Panc1 (cell line): Measurements from ENCODE around the gene STUB1. TPM values are rescaled to one million over a fixed set of nuclear protein-coding genes. Genes with fewer than 3 reads are reported as not detected.

ENCODE experiments used
- ATAC-seq: fragments of 200-7000 bp; cut with Tn5 transposase; 2 replicates; pipeline ENCODE4 v1.9.1; 2020; ENCODE audit warnings: mild to moderate bottlenecking, moderate library complexity
- BruUV-seq: library from RNA; stranded (reverse); fragments of 400-500 nt; replicated peaks from 2 replicates; lab custom pipeline; 2021; lab: Mats Ljungman, UMichigan
- CTCF ChIA-PET: fragments of 300-600 bp; sonication (Branson Sonifier 250); formaldehyde crosslinking; loops from one replicate; lab custom pipeline; 2022; ENCODE audit warnings: antibody characterized with exemption; lab: Charles Lee
- POLR2A ChIA-PET: fragments of 300-600 bp; sonication (Branson Sonifier 250); formaldehyde crosslinking; loops from one replicate; lab custom pipeline; 2022; ENCODE audit warnings: antibody characterized with exemption; lab: Charles Lee
- DNase-seq: peaks from one replicate; pipeline ENCODE4 v3.0.0-alpha.2; 2010; ENCODE audit warnings: low read depth, low spot score
- H3K27ac ChIP-seq: 2 replicates; pipeline ENCODE4 v1.5.1; 2011; ENCODE audit warnings: mild to moderate bottlenecking, low read length, inconsistent platforms
- H3K27me3 ChIP-seq: fragments of 200-500 bp; sonication (Bioruptor generic); 2 replicates; pipeline ENCODE4 v1.6.0; 2014; ENCODE audit warnings: low read length, inconsistent platforms; ENCODE audit not compliant: control insufficient read depth, insufficient read depth
- H3K36me3 ChIP-seq: fragments of 200-500 bp; sonication (Bioruptor generic); 2 replicates; pipeline ENCODE4 v1.5.1; 2014; ENCODE audit warnings: inconsistent platforms, mild to moderate bottlenecking, low read length, moderate library complexity; ENCODE audit not compliant: control insufficient read depth, insufficient read depth
- H3K4me1 ChIP-seq: 2 replicates; pipeline ENCODE4 v1.5.1; 2011; ENCODE audit warnings: inconsistent platforms, mild to moderate bottlenecking, low read length, moderate library complexity; ENCODE audit not compliant: control insufficient read depth, insufficient read depth
- H3K4me3 ChIP-seq, 2 experiments: 2 replicates each; pipeline ENCODE4 v1.5.1; 2011 to 2012; ENCODE audit warnings: low read depth in 2 of 2, low read length in 2 of 2, mild to moderate bottlenecking in 2 of 2, inconsistent platforms in 1 of 2, moderate library complexity in 1 of 2
- H3K9me3 ChIP-seq: fragments of 200-500 bp; sonication (Bioruptor generic); 2 replicates; pipeline ENCODE4 v1.5.1; 2014; ENCODE audit warnings: low read depth, mild to moderate bottlenecking, inconsistent platforms, low read length, moderate library complexity; ENCODE audit not compliant: control insufficient read depth, insufficient read depth
- CTCF ChIP-seq: fragments of 450-650 bp; IDR thresholded peaks from 2 replicates; pipeline ENCODE4 v1.5.1; 2017; ENCODE audit warnings: mild to moderate bottlenecking
- POLR2AphosphoS5 ChIP-seq: IDR thresholded peaks from 2 replicates; pipeline ENCODE4 v1.6.1; 2012; ENCODE audit warnings: mild to moderate bottlenecking, low read depth, low read length, moderate library complexity
- REST ChIP-seq, 2 experiments: IDR thresholded peaks; 2 replicates each; pipeline ENCODE4 v1.6.1; 2011 to 2012; ENCODE audit warnings: low read depth in 2 of 2, control low read depth in 1 of 2, low read length in 1 of 2, mild to moderate bottlenecking in 1 of 2, moderate library complexity in 1 of 2; ENCODE audit not compliant: insufficient read depth in 1 of 2
- SIN3A ChIP-seq: IDR thresholded peaks from 2 replicates; pipeline ENCODE4 v1.6.1; 2012; ENCODE audit warnings: low read depth, mild to moderate bottlenecking, low read length, moderate library complexity, borderline replicate concordance; ENCODE audit not compliant: insufficient read depth
- TCF7L2 ChIP-seq: IDR thresholded peaks from 2 replicates; pipeline ENCODE4 v1.6.1; 2011; ENCODE audit warnings: mild to moderate bottlenecking, low read depth, low read length, inconsistent platforms
- in situ Hi-C: cut with HindIII; loops from 2 replicates; pipeline ENCODE4 v1.10.0; 2016; ENCODE audit warnings: low sequenced_read_pairs, low pct_unique_long_range_greater_than_20kb
- intact Hi-C: fragments of 100-400 bp; cut with micrococcal nuclease; formaldehyde crosslinking; loops from one replicate; pipeline ENCODE4 v1.10.0; 2022; ENCODE audit not compliant: unreplicated experiment
- total RNA-seq: library from RNA; stranded (reverse); gene quantifications from one replicate; pipeline ENCODE4 v1.2.1, GENCODE V29; 2021; ENCODE audit not compliant: unreplicated experiment

STUB1 gene
- total RNA-seq, 1 experiment from 2014 or later = 217 TPM

GRCh38 chr16:726438-727290 is 46.5 kb downstream of the STUB1 start, which contains the start of the genes CCDC78 and HAGHL:
Gene CCDC78, minus strand, starts transcription at chr16:726443. Its CDS starts 76 bp downstream, at chr16:726367.
Gene HAGHL, plus strand, starts transcription at chr16:727106. Its CDS starts 404 bp downstream, at chr16:727510.
- peak; percentile 27 for ATAC-seq
- in situ Hi-C loops = no loop called here
- BruUV-seq = no TSS peak
- TF ChIP-seq TCF7L2 (no peak), REST (IDR thresholded peaks at IDR 0.05; ENCODE audit: insufficient read depth in 1 of 2, low read depth in 2 of 2, low read length in 1 of 2) (peak in 1 of 2 experiments; percentile 7; a peak in 1 of 4 replicates), SIN3A (peak; percentile 59; the same call in 1 of the 2 replicates), POLR2AphosphoS5 (peak; percentile 53)
- H3K4me3 ChIP-seq = peak within 1 kb of the TSS; percentile 64 to 74
- POLR2A ChIA-PET = interaction anchor here (0.6 to 0.7 kb wide), 2 partner anchors 32 to 164 kb away, joined by 3 to 6 read pairs; no protein-coding TSS in a partner anchor
- intact Hi-C loops = no loop called here
- DNase-seq = no peak
- H3K9me3 ChIP-seq = no peaks in the 10 kb centered on the region
- CTCF ChIA-PET = no interaction called here
- peak within 1 kb of the TSS; percentile 88 for H3K27ac ChIP-seq
- H3K36me3 ChIP-seq = no peaks in the 10 kb centered on the region
- peaks cover 13% of the 10 kb centered on the region for H3K4me1 ChIP-seq
- H3K27me3 ChIP-seq = no peaks in the 10 kb centered on the region

GRCh38 chr16:727291-727977 is 47.2 kb downstream of the STUB1 start:
- in situ Hi-C loops (no loop called here), intact Hi-C loops (no loop called here)
- Histone ChIP-seq H3K4me3 (peak overlapping the region; percentile 64 to 74), H3K27me3 (no peaks in the 10 kb centered on the region), H3K27ac (peak overlapping the region; percentile 88), H3K36me3 (no peaks in the 10 kb centered on the region), H3K4me1 (peaks cover 13% of the 10 kb centered on the region), H3K9me3 (no peaks in the 10 kb centered on the region)
- POLR2A ChIA-PET = no interaction called here
- ATAC-seq (peak; percentile 3; the same call in 1 of the 2 replicates), DNase-seq (no peak)
- CTCF ChIA-PET = interaction anchor here (0.8 kb wide), 1 partner anchor 329 kb away, joined by 3 read pairs; no protein-coding TSS in a partner anchor
- BruUV-seq = no TSS peak
- TF ChIP-seq SIN3A (peak; percentile 15; the same call in 1 of the 2 replicates), POLR2AphosphoS5 (peak; percentile 10; the same call in 1 of the 2 replicates), CTCF (no peak)
